Measurements from ENCODE around the gene DNMT3B.

The DNMT3B gene

DNA sequence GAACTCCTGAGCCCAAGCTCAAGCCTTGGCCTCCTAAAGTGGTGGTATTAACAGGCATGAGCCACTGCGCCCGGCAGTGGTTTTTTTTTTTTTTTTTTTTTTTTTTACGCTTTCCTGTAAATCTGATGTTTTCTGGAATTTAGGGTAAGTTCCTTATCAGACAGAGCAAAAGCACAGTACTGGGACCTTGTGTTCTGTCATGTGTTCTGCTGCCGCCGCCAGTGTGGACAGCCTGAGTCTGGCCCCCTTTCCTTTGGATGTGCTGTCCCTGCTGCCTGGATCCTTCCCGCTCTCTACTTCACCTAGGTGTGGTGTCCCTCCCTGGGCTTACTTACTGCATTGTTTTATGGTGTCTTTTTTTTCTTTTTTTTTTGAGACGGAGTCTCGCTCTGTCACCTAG lies 11.7 kb downstream of the DNMT3B start:
- no peak for TF ChIP-seq ZNF274 (IDR thresholded peaks at IDR 0.05; ENCODE audit: low read depth, low read length)
- no peak overlapping the region for H3K4me3 ChIP-seq (ENCODE audit: low read length)

DNA sequence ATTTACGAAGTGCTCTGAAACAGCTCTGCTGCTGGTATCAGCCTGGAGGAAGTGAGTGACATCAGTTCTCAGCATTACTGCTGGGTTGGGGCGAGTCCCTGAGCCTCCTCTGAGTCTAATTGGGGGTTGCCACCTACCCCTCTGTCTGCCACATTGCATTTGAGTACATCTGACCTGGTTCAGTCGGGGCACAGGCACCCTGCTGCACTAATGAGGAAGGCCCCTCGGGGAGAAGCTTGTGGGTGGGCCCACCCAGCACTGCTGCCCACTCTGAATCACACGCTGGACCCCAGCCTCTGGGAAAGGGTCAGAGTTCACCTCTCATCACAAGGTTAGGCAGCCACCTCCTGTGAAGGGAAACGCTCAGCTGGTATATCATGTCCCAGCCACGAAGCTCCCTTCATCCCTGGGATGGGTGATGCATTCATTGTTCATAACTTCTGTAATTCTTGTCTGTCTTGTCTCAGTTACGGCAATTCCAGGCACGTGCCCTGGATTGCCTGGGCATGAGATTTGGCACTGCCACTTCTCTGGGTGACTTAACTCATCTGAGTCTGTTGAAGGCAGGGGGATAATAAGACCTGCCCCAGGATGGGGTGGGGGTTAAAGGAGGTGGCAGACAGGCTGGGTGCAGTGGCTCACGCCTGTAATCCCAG lies 13.3 kb downstream of the DNMT3B start:
- H3K4me3 ChIP-seq (ENCODE audit: low read length), result no peak overlapping the region
- no peak for TF ChIP-seq ZNF274 (IDR thresholded peaks at IDR 0.05; ENCODE audit: low read depth, low read length)

DNA sequence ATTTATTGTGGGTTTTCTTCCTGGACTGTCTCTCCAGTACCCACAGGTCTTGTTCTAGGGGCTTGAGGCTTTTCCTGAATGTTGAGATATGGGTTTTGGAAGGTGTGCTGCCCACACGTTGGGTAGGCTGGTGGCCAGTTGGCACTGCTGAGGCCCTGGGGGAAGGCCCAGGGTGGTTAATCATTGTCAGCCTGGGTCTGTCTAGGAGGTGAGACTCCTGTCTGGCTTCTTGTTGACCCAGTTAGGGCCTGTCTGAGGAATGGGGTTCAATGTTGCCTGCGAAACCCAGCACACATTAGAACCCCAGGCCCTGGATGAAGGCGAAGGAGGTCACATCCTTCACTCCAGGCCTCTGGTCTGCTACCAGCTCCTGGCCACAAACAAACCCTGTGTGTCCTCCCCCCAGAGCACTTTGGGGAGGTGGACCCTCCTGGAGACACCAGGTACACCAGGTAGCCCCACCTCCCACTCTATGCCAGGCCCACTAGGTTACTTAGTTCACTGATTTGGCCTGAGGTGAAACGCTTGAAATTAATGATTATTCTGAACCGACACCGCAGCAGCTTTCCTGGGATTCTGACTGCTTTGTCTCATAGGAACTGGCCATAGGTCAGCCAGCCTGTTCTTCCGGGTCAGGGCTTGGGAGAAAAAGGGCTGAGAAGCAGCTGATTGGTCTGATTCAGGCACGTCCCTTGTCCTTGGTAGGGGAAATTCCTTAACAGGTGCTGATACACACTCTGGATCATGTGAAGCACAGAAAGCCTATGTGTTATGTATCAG lies 15.2 kb downstream of the DNMT3B start:
- no peak overlapping the region for H3K4me3 ChIP-seq (ENCODE audit: low read length)
- TF ChIP-seq ZNF274 (IDR thresholded peaks at IDR 0.05; ENCODE audit: low read depth, low read length), result no peak

DNA sequence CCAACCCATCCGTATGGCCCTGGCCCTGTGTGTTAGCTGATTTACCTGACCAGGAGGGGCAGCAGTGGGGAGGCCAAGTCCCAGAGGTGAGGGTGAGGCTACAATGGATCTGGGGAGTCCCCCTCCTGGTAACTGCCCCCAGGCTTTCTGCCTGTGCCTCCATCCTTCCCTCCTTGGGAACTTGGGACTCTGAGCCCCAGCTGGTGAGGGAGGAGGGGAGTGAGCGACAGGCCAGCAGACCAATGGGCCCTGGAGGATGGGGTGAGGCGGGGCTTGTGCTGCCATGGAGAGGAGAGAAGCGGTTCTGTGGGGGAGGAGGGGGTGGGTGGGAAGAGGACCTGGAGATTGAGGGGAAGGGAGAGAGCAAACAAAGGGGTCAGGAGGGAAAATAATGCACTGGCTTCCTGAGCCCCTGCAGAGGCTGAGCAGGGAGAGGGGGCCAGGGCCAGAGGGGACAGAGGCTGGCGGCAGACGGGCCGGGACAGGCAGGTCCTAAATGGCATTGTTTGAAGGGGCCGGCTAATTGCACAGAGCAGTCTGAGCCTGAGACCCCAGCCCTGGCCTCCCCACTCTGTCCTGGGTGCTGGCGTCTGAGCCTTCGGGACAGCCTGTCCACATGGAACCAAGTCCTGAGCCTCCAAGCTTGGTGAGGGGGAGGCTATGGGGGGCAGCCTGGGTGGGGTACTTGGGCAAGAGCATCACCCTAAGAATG lies 17.5 kb downstream of the DNMT3B start:
- no peak overlapping the region for H3K4me3 ChIP-seq (ENCODE audit: low read length)

DNA sequence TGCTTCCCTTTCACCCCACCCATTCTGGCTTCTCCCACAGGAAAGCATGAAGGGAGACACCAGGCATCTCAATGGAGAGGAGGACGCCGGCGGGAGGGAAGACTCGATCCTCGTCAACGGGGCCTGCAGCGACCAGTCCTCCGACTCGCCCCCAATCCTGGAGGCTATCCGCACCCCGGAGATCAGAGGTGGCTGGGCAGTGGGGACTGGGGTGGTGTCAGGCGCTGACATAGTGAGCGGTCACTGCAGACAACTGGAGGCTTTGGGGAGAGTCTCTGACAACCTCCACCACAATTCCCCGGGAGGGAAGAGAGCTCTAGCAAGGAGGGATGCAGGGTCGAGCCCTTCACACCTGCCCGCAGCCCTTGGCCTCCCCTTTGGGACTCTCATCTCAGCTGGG lies 18.1 kb downstream of the DNMT3B start:
- H3K4me3 ChIP-seq (ENCODE audit: low read length), result no peak overlapping the region
- no peak for TF ChIP-seq ZNF274 (IDR thresholded peaks at IDR 0.05; ENCODE audit: low read depth, low read length)

More for the DNA sequence above, 17.5 kb downstream of the DNMT3B start:
- no peak for TF ChIP-seq ZNF274 (IDR thresholded peaks at IDR 0.05; ENCODE audit: low read depth, low read length)

DNA sequence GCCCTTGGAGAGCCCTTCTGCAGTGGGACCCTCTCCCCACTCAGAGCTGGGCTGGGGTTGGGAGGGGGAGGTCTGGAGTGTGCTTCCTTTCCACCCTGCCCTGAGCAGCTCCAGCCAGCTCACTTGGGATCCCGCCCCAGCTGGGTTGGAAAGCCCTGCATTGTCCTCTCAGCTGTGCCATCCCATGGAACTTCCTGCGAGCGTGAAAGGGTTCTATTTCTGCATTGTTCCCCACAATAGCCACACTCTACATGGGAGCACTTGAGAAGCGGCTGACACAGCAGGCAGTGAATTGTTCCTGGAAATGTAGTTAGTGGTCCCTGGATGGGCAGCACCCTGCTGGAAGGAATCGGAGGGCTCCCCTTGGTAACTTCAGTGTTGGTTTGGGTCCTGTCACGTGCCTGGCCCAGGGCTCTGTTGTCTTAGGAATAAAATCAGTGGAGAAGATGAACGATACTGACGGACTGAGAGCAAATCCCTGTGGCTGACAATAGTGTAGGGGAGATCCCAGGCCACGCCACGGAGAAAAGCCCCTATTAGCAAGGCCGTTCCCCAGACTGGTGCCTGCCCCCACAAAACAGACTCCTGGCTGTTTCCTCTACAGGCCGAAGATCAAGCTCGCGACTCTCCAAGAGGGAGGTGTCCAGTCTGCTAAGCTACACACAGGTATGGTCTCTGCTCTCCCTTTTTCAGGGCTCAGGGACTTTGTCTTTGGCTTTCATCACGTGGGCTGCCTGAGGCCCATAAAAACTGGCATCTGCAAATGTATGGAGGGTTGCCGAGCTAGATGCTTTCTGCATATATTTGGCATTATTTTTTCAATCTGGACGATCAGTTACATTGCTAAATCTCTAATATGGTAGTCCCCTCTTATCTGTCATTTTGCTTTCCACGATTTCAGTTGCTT lies 18.8 kb downstream of the DNMT3B start:
- no peak overlapping the region for H3K4me3 ChIP-seq (ENCODE audit: low read length)
- no peak for TF ChIP-seq ZNF274 (IDR thresholded peaks at IDR 0.05; ENCODE audit: low read depth, low read length)

DNA sequence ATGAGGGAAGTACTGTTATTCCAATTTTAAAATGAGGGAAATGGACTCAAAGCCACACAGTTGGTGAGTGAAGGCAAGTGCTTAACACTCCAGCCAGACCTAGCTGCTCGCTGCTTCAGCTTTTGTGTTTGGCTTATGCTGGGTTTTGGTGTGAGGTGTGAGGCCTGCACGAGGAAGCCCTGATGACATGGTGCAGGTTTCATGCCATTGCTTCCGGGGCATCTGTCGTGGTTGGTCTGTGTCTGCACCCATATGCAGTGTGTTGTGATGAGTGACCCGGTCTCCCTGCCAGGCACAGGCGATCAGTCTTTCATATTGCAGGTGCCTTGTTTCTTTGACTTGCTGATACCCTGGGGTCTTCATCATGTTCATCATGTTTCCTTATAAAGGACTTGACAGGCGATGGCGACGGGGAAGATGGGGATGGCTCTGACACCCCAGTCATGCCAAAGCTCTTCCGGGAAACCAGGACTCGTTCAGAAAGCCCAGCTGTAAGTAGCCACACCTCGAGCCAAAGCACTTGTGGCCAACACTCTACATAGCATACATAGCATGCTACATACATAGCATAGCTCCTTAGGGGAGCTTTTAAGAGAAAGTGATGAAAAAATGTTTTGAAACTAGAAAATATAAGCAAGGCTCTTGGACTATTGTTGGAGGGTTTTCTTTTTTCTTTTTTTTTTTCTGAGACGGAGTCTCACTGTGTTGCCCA lies 22.3 kb downstream of the DNMT3B start:
- TF ChIP-seq ZNF274 (IDR thresholded peaks at IDR 0.05; ENCODE audit: low read depth, low read length), result no peak
- no peak overlapping the region for H3K4me3 ChIP-seq (ENCODE audit: low read length)

DNA sequence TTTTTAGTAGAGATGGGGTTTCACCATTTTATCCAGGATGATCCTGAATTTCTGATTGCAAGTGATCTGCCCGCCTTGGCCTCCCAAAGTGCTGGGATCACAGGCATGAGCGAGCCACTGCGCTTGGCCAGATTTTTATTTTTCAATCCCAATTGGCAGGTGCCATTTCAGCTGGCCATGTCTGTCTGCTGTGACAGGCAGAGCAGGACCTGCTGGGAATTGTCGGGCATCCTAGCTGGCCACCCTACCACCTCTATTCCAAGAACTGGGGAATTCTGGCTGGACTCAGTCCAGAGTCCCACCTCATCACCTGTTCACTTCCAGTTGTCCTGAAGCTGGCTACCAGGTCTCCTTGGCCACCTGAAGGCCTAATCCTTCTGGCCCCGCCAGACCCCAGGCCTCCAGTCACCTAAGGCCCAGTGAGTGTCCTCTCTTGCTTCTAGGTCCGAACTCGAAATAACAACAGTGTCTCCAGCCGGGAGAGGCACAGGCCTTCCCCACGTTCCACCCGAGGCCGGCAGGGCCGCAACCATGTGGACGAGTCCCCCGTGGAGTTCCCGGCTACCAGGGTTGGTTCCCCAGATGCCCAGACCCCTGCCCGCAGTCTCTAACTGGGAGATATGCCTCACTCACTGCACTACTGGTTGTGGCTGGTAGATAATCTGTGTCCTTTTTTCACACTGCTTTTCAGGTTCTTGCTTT lies 24.0 kb downstream of the DNMT3B start:
- no peak for TF ChIP-seq ZNF274 (IDR thresholded peaks at IDR 0.05; ENCODE audit: low read depth, low read length)
- H3K4me3 ChIP-seq (ENCODE audit: low read length), result no peak overlapping the region

DNA sequence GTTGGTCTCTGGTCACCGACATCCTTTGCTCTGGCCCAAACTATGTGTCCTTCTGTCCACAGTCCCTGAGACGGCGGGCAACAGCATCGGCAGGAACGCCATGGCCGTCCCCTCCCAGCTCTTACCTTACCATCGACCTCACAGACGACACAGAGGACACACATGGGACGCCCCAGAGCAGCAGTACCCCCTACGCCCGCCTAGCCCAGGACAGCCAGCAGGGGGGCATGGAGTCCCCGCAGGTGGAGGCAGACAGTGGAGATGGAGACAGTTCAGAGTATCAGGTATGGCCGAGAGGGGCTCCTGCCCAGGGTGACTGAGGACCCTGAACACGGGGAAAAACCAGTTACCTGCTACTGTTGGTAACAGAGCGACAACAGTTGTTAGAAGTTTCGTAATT lies 25.0 kb downstream of the DNMT3B start:
- TF ChIP-seq ZNF274 (IDR thresholded peaks at IDR 0.05; ENCODE audit: low read depth, low read length), result no peak
- no peak overlapping the region for H3K4me3 ChIP-seq (ENCODE audit: low read length)

DNA sequence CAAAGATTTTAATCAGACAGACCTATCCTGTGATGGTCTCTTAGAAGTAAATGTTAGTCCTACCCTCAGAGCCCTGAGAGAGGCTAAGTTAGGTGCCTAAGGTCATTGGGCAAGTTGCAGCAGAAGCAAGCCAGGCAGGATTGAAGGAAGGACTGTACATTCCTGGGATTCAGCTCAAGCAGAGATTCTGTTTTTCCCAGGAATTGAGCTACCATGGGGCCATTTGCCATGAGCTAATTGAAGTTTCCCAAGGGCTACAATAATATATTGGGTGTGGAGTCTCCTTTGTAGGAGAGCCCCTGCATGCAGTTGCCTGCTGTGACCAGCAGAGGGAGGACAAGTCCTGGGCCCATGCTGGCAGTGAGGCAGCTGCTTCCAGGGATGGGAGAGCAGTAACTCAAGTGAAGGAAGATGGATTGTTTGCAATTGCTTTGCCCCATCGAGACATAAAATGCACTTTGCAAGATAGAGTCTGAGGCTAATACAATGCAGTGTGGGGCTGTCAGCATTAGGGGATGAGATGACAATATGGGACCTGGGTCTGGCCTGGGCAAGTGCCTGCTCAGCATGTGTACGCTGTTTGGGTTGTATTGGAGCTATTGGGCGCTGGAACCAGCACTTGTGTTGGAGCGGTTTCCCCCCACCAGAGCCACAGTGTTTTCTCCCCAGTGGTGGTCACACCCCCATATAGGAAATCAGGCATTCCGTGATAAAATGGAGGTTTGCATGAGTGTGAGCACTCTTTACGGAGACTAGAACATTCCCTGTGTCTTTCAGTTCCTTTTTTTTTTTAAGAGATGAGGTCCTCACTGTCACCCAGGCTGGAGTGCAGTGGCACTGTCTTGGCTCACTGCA lies 27.9 kb downstream of the DNMT3B start:
- TF ChIP-seq ZNF274 (IDR thresholded peaks at IDR 0.05; ENCODE audit: low read depth, low read length), result no peak

DNA sequence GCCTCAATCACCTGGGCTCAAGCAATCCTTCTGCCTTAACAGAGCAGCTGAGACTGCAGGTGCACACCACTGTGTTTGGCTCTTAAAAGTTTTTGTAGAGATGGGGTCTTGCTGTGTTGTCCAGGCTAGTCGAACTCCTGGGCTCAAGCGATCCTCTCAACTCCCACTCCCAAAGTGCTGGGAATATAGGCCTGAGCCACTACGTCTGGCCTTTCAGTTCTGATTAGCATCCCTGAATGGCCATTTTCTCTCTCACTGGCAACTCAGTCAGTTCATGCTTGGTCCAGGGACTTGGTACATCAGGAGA lies 28.5 kb downstream of the DNMT3B start:
- no peak overlapping the region for H3K4me3 ChIP-seq (ENCODE audit: low read length)
- no peak for TF ChIP-seq ZNF274 (IDR thresholded peaks at IDR 0.05; ENCODE audit: low read depth, low read length)

More for the DNA sequence above, 27.9 kb downstream of the DNMT3B start:
- H3K4me3 ChIP-seq (ENCODE audit: low read length), result no peak overlapping the region

DNA sequence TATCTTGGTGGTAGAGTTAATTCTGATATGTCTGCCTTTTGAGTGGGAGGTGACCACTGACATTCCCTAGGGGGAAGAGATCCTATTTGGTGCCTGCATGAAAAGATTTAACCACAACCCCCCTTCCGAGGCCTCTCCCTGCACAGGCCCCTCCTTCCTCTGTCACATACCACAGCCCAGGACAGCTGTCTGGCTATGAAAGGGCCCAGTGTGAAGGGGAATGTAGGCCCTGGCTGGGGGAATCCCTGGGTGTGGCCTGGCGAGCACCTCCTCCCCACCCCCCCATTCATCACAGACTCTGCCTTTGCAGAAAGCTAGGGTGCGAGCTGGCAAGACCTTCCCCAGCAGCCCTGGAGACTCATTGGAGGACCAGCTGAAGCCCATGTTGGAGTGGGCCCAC lies 30.1 kb downstream of the DNMT3B start:
- no peak overlapping the region for H3K4me3 ChIP-seq (ENCODE audit: low read length)
- TF ChIP-seq ZNF274 (IDR thresholded peaks at IDR 0.05; ENCODE audit: low read depth, low read length), result no peak

Data from GM08714 (cell line).